NCI-H2171 (cell line): ENCODE measurements around the gene EYA4.

Source experiments
- DNase-seq: peaks from one replicate; lab custom pipeline; 2025; lab: John Stamatoyannopoulos, UW

EYA4 gene

DNA sequence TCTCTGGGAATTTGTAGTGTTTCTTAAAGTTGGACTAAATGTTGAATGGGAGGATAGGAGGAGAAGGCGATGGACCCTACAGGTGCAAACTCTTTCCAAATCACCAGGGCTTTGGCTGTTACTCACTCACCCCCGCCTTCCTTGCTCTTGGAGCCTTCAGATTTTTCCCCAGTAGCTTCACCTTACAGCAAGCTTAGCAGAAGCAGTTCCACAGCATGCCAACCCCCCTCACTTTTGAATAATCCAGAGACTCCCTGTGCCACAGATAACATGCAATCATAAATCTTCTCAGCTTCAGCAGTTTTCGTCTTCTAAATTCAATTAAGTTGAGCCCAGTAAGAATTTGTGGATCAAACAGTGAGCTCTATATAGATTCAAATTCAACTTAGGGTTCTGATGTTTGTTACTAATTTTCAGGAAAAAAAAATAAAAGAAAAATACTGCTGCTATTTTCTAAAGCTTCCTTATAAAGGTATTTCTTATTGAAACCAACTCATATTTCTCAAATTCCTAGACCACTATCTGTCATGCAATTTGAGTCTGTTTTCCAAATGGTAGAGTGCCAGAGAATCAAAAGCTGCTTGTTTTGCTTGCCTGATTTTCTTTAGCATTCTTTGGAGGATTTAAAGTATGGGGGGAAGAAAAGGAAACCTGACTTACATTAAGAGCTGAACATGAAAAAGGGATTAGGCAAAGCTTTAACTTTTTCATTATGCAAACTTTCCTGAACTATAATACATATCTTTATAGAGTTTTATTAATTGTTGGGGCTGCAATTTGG, 166.4 kb downstream of the EYA4 start:
- no peak for DNase-seq

DNA sequence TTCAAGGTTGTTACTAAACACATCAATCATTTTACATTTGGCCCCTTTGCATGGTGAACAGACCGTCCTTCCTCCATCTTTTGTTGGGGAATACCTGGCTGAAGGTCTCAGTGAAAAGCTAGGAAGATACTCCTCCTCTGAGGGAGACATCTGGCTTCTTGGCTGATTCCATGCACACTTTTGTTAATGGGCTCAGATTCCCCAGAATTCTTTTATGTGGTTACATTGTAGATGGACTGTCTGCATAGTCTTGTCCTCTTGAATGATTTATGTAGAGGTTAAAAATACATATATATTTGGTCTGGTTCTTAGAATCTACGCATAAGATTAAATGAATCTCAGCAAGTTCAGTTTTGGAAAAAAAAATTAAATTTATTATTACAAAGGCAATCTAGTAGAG, 167.0 kb downstream of the EYA4 start:
- no peak for DNase-seq

DNA sequence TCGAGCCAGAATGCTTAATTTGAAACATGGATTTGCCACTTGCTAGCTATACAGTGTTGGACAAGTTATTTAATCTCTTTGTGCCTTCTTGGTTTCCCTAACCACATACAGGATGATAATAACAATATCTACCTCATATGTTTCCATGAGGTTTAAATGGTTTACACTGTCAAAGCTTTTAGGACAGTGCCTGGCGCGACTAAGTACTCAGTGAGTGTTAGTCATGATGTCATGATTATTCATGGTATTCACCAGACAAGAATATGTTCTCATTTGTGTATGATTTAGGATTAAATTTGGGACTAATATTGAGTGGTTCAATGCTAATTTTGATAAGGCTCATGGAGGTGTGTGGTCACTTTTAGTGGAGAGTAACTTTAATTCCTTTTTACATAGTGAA, 167.4 kb downstream of the EYA4 start:
- DNase-seq: no peak

DNA sequence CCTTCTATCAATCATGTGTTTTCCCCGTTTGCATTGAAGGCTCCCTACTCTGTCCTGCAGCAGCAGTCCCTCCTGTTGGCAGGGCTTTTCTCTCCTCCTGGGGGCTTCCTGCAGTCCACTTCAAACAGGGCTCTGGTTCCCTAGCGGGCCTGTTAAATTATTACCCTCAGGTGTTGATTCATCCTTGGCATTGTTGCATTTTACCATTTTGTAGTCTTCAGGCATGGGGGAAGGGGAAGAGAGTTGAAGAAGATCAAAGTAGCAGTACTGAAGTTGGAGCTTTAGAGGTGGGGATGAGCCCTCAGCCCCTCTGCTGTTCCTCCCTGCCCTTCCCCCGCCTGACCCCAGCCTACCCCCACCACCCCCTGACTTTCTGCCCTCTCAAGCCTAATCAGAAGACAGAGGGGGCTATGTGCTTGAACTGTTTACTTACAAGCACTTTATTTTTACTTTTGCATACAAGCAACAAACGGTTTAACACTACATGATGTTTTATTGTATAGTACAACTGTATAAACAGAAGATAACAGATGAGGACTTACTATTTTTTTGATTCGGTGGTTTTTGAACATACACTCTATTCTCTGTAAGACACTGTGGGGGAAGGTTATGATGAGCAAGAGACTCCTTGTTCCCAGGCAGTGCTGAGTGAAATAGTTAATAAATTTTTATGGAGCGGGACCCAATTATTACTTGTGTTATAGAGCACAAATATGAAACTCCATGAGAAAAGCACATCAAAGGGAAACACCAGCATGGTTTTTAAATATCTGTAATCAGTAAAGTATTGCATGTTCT, 169.7 kb downstream of the EYA4 start:
- no peak for DNase-seq

DNA sequence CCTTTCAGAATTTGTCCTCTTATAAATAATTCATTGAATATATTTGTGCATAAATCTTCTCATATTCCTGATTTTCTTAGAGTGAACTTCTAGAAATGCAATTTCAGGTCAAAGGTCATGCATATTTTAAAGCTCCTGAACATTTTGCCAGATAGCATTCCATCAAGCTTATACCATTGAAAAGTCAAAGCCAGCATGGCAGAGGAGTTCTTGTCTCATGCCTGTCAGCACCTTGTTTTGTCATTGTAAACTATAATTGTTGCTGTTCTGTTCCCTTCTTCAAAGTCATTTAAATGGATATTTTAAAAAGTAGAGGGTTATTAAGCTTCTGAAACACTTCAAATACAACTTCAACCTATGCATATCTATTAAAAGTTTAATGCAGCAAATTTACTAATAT, 170.6 kb downstream of the EYA4 start:
- DNase-seq: no peak

DNA sequence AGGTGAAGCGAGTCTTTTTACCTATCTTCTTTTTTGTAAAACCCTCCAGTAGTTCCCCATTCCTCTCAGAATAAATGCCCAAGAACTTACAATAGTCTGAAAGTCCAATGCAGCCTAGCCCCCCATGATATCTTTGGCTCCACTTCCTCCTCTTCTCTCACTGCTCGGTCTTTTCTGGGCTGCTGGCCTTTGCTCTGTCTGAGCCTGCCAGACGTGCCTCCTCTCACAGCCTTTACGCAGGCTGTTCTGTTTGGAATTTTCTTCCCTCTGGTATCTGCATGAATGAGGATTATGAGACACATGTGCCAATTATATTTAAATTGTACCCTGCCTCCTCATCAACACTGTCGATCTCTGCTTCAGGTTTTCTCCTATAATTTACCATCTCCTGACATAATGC, 174.1 kb downstream of the EYA4 start:
- no peak for DNase-seq

DNA sequence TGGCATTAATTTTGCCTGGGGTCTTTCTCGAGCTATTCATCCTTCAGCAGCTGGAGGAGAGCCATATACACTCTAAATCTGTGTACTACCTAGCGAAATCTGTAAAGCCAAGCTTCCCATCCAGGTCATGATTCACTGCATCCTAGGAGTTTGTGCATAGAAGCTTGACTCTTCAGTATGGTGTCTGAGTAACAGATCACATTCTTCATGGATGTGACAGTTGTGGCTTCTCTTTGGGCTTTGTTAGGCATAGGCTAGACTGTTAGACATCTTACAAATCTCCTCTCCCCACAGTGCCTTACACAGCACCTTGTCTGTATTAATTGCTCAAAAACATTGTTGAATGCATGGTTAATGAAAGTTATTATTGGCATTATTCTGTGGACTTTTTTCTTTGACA, 177.0 kb downstream of the EYA4 start:
- DNase-seq: no peak

DNA sequence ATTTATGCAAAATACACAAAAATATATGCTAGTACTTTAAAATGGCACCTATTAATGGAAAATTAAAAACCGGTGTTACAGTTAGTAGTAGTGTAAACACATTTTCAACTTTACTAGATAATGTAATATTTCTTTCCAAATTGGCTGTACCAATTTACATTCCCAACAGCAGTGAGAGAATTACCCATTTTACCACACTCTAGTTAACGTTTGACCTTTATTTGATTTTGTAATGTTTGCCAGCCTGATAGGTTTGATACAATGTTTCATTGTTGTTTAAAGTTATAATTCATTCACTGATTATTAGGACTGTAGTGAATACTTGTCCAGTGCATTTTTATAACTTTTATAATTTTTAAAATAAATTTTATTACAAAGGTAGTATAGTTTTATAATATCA, 182.1 kb downstream of the EYA4 start:
- no peak for DNase-seq

DNA sequence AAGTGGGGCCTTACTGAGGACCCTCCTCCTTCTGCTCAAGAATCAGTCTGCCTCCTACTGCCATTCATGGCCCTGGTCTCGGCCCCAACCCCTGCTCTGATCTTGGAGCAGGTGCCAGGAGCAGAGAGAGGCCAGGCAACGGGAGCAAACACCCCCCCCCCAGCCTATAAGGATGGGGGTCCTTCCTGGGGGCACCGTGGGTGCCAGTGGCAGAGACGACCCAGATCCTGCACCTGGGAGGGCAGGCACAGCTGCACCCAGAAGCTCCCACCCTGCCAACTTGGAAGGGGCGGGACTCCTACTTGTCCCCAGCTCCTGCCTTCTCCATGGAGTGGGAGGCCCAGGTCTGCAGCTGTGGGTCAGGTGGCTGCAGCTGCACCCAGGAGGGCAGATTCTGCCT, 183.2 kb downstream of the EYA4 start:
- no peak for DNase-seq

DNA sequence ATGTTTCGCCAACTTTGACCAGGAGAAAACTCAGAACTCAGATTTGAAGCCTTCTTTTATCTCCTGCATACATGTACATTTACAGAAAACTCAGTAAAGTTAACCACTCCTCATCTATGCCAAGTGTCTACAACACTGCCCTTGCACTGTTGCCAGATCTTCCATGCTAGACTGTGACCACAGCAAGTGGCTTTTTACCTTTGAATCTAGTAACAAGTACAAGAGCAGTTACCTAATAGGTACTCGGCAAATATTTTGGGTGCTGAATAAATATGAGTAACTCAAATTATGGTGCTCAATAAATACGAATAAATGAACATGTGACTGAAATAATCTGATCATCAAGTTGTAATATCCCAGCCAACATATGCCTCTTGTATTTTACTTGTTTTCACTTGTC, 184.9 kb downstream of the EYA4 start:
- no peak for DNase-seq

DNA sequence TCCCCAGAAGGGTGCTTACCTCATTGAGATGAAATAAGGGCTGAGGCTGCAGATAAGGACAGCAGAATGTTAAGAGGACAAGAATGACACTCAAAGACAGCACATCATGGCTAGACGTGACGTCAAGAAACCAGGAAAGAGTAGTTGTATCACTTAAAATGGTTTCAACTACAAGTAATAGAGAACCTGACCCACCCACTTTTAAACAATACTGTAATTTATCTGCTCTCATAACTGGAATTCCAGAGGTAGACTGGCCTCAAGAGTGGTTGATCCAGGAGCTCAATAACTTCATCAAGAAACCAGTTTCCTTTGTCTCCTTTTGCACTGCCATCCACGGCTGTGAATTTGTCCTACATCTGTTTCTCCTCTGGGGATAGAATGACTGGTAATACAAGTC, 187.1 kb downstream of the EYA4 start:
- no peak for DNase-seq

DNA sequence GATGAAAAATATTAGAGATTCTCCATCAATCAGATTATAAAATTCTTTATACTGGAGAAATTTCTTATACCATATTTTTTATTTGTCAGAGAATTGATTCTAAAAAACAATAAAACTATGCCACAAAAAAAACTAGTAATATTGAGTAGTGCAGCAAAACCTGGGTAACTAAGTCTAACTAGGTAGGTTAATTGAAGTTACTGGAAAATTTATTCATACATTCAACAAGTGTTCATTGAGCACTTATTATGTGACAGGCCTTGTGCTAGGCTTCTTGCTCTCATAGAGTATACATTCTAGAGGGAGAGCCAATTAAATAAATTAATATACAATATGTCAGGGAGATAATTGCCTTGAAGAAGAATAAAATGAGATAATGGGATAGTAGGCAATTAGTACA, 189.4 kb downstream of the EYA4 start:
- no peak for DNase-seq

DNA sequence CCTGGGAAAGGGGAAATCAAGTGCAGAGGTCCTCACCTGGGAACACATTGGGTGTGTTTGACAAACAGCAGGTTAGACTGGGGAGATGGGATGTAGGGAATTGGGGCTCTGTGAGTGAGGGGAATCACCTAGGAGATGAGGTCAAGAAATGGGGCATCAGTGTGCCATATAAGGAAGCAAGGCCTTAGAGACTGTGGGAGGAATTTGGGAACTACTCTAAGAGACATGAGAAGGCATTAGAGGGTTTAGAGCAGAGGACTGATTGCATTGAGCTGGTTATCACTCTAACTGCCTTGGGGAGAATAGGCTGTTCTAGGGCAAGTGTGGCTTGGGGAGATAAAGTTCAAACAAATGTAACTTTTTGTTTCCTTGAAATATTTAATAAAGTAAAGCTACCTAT, 189.9 kb downstream of the EYA4 start:
- no peak for DNase-seq

DNA sequence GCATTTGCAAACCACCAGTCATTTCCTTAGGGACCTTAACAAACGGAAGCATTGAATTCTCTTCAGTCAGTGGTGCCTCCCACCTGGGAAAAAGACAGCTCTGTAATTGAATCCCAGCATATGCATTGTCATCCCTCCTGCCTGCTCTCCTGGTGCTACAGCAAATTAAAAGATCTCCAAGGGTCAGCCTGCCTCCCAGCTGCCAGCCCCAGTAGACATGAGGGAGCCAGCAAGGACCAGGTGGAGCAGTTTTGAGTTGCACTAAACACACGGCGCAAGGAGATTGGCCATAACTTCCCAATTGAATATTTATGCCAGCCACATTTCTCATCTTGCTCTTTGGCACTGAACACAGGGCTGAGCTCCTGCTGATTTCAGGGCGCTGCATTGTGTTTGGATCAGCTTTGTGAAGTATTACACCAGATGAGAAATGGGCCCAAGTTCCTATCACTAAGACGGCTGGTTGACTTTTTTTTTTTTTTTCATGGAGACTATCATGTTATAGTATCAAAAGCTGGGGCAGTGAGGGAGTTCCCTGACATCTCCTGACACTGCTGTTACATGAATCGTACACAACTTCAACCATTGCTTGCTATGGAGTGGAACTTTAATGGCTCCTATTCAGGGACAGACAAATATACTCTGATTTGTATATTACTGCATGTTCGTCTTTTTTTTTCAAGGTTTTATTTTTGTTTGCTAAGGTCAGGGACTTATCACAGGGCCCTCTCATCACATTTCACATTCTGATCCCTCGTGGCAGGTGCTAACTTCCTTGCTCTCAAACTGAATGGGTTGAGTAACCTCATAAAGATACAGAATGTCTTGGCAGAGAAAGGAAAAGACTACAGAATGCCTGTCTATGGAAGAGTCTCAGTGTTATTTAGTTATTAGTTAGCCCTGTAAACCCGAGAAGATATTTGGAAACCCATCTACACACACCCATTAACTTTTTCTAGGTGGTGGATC, 191.1 kb downstream of the EYA4 start:
- peak; percentile 68 for DNase-seq

DNA sequence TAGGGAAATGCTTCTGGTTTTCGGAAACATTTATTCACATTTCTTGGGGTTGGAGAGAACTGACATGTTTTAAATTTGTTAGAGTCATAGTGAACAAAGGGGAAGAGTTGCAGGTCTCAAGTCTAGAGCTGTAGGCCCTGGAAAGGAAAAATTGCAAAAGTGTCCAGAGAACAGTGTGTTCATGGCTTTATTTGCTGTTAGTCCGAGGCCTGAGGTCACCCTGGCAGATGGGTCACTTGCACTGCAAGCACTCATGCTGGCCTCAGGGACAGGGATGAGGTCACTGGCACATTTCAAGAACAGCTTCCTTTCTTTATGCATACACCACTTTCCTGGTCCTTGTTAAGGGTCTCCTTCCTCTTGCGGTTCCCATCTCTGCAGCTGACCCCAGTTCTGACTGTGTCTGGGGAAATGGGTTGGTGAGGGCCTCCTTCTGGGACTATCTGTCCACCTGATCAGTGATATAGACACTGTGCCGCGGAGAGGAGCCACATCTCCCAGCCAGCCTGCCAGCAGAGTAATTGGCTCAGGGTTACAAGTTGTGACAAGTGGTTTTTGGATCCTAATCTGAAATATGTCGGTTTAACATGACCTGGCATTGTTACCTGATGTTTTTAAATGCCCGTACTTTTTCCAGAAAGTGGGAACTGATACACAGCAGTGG, 194.0 kb downstream of the EYA4 start:
- no peak for DNase-seq

DNA sequence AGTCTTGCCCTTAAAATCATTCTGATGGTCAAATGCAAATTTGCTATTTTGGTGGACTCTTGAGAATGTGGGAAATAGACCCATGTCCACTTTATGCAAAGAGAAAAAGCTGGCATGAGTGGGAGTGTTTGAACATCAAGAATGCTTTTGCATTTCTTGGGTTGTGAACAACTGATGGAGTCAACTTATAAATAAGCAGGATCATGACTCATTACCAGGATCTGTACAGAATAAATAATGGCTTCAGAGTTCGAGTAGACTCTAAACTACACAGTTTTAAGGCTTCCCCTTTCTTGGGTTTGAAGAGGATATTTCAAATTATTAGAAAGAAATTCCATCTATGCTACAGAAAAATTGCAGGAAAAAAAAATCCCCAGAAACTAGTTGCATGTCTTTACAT, 195.5 kb downstream of the EYA4 start:
- no peak for DNase-seq

DNA sequence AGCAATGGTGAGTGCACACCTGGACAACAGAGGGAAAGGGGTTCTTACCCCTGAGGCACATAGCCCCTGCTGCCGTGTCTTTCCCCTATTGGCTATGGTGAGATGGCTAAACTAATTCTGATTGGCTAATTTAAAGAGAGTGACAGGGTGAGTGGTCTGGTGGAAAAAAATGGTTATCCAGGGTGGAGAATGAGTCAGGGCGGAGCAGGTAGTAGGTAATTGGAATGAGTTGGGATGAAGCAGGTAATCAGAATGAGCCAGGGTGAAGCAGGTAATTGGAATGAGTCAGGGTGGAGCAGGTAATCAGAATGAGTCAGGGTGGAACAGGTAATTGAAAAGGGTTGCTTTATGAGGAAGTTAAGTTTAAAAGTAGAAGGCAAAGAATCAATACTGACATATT, 200.3 kb downstream of the EYA4 start:
- DNase-seq: no peak

DNA sequence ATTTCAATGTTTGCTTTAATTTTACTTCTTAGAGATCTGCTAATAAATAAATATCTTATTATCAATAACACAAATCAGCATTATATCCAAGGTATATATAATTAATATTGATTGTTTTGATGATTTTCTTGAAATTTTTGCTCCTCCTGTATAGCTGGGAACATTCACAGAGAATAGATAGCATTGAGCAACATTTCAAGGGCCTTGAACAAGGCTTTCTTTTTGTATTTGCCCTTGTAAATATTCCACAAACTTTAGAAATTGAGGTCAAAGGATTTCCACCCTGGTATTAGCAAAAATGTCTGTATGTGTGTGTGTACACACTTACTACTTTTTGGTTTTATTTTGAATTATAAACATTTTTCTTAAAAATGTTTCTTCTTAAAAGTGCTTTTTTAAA, 205.6 kb downstream of the EYA4 start:
- no peak for DNase-seq

DNA sequence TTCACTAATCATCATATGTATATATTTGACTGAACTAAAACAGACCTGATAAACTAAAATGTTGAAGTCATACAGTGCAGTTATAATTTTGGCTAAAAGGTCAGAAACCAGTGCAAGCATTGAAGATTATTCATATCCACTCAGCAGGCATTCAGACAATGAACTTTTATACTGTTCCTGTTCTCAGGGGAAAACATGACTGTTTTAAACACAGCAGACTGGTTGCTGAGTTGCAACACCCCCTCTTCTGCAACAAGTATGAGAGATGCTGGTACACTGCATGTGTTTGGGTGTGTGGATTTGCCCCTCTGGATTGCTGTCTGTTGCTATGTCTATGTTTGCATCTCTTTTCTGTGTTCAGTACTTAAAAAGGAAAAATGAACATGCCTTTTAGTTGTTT, 206.8 kb downstream of the EYA4 start:
- DNase-seq: no peak

DNA sequence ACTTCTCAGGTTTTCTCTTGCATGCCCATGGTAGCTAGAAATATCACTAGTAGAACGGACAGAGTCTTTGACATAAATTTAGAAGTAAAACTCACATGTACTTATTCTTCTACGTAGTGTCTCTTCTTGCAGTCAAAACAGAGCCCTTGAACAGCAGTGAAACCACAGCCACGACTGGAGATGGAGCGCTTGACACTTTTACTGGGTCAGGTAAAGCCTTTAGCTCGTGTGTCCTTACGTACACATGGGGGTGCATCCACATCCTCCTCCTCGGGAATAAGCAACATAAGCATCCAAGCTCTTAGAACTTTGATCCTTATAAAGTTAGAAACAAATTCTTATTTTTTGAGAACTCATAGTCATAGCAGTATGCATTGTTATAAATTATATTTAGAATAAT, 215.3 kb downstream of the EYA4 start:
- no peak for DNase-seq

DNA sequence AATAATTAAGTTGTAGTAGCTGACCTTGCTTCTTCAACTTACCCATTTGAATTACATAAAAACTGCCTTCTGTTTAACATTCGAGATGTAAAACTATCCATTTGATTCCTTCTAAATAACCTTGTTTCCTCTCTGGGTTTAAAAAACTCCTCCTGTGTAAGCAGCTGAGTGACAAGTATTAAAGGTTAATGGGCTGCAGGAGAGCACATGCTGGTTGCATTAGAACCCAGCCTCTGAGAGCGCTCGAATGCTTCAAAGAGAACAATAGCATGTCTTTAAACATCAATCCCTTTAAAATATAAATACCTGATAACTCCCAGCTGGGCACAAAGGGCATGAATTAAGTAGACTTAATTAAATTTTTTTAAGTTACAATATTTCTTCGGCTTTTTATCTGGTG, 215.8 kb downstream of the EYA4 start:
- DNase-seq: no peak

DNA sequence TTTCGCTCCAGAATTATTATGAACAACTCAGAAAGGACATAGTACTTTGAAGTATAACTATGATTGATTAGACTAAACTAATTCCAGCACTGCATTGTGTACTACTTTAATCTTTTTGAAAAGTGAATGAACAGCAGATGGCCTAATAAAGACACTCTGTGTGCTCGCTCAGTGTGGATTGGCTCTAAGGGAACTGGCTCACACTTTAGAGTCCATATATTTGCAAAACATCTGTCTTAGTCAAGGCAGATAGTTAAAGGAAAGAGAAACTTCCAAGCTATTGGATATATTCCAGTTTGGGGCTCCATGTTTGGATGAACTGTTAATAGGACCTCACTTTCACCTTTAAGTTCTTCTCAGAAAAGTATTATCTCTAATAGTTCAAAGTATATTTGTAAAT, 218.9 kb downstream of the EYA4 start:
- DNase-seq: peak; percentile 3
